Stimulated activated CD4-positive, alpha-beta T cell treated with anti-CD3 and anti-CD28 coated beads, TNF-alpha, amount 100 ng/mL, for 4 hours (primary cell): ENCODE data around the gene ATP6V0A1.
A peak's percentile ranks its signal among the peaks of the same experiment; 100 is the strongest.
"Not testable (repeated sequence)": the region's sequence is repeated elsewhere in the genome, so short reads cannot be mapped to it uniquely, and the experiment has no call there.

Experiments
- DNase-seq, 3 experiments: peaks; one replicate each; pipeline ENCODE4 v3.0.0-alpha.2; 2020; ENCODE audit warnings: low read depth in 3 of 3

ATP6V0A1 gene

GRCh38 chr17:42538482-42538881 lies 79.8 kb downstream of the ATP6V0A1 start:
- no peak for DNase-seq

GRCh38 chr17:42540558-42540957 lies 81.9 kb downstream of the ATP6V0A1 start:
- DNase-seq = not testable (repeated sequence)

GRCh38 chr17:42541041-42541833 lies 82.6 kb downstream of the ATP6V0A1 start:
- no peak for DNase-seq

- DNase-seq = no peak
Observed at GRCh38 chr17:42543190-42544079, 84.8 kb downstream of the ATP6V0A1 start.

- DNase-seq = no peak
Observed at GRCh38 chr17:42544874-42545283, 86.2 kb downstream of the ATP6V0A1 start.

GRCh38 chr17:42545755-42546505 lies 87.3 kb downstream of the ATP6V0A1 start:
- not testable (repeated sequence) for DNase-seq

- no peak for DNase-seq
Observed at GRCh38 chr17:42547001-42547461, 88.4 kb downstream of the ATP6V0A1 start.

- DNase-seq = no peak
Observed at GRCh38 chr17:42547698-42548069, 89.0 kb downstream of the ATP6V0A1 start.

- peak; percentile 59 to 66 (median 64) for DNase-seq
Observed at GRCh38 chr17:42548070-42548837, 89.6 kb downstream of the ATP6V0A1 start.

GRCh38 chr17:42548993-42549755 lies 90.5 kb downstream of the ATP6V0A1 start:
- no peak for DNase-seq

- DNase-seq = not testable (repeated sequence)
Observed at GRCh38 chr17:42552736-42553135, 94.1 kb downstream of the ATP6V0A1 start, which contains the start of gene HSD17B1. HSD17B1 (plus strand) TSS chr17:42552923; CDS start chr17:42552934, 11 bp downstream.

GRCh38 chr17:42553161-42553818 lies 94.6 kb downstream of the ATP6V0A1 start:
- no peak for DNase-seq

GRCh38 chr17:42553866-42554249 lies 95.2 kb downstream of the ATP6V0A1 start:
- DNase-seq = no peak

GRCh38 chr17:42554250-42555121 lies 95.8 kb downstream of the ATP6V0A1 start:
- DNase-seq = peak in 1 of 3 experiments; percentile 46

- DNase-seq = no peak
Observed at GRCh38 chr17:42555122-42555622, 96.5 kb downstream of the ATP6V0A1 start.

- DNase-seq = not testable (repeated sequence)
Observed at GRCh38 chr17:42555961-42556617, 97.4 kb downstream of the ATP6V0A1 start.

GRCh38 chr17:42559075-42559474 lies 100.4 kb downstream of the ATP6V0A1 start:
- no peak for DNase-seq

- DNase-seq = no peak
Observed at GRCh38 chr17:42560246-42560645, 101.6 kb downstream of the ATP6V0A1 start.
